Suprapubic skin (tissue), 4 donors: ENCODE results near the gene UNC5B. TPM values are rescaled to one million over a fixed set of nuclear protein-coding genes. Genes with fewer than 3 reads are reported as not detected.

Experiments
- DNase-seq, 2 donors: peaks; one replicate each; pipeline ENCODE4 v3.0.0-alpha.2; 2019; ENCODE audit warnings: low spot score in 2 of 2
- H3K27ac ChIP-seq: fragments of 200-600 bp; sonication (generic); one replicate; pipeline ENCODE4 v1.5.1; 2019
- H3K27me3 ChIP-seq: fragments of 200-600 bp; sonication (generic); one replicate; pipeline ENCODE4 v1.5.1; 2019
- H3K36me3 ChIP-seq: fragments of 200-600 bp; sonication (generic); one replicate; pipeline ENCODE4 v1.5.1; 2019
- H3K4me1 ChIP-seq: fragments of 200-600 bp; sonication (generic); one replicate; pipeline ENCODE4 v1.5.1; 2019
- H3K4me3 ChIP-seq: fragments of 200-600 bp; sonication (generic); one replicate; pipeline ENCODE4 v1.5.1; 2019; ENCODE audit warnings: mild to moderate bottlenecking
- H3K9me3 ChIP-seq: fragments of 200-600 bp; sonication (generic); one replicate; pipeline ENCODE4 v1.5.1; 2019
- CTCF ChIP-seq, 2 donors: fragments of 200-600 bp in 1 of 2; fragments of 450-650 bp in 1 of 2; sonication (generic) in 1 of 2; IDR thresholded peaks; one replicate each; pipeline ENCODE4 v1.5.1; 2016 to 2019; ENCODE audit warnings: antibody characterized with exemption in 2 of 2, mild to moderate bottlenecking in 1 of 2, moderate library complexity in 1 of 2
- EP300 ChIP-seq: sonication (generic); formaldehyde crosslinking; IDR thresholded peaks from one replicate; pipeline ENCODE4 v1.6.1; 2017; ENCODE audit warnings: antibody characterized with exemption
- POLR2A ChIP-seq, 2 donors: fragments of 450-650 bp; IDR thresholded peaks; one replicate each; pipeline ENCODE4 v1.6.1; 2017; ENCODE audit warnings: antibody characterized with exemption in 2 of 2, mild to moderate bottlenecking in 2 of 2, moderate library complexity in 2 of 2
- POLR2AphosphoS5 ChIP-seq, 3 donors: sonication (generic); formaldehyde crosslinking; IDR thresholded peaks; one replicate each; pipeline ENCODE4 v1.6.1; 2017; ENCODE audit warnings: antibody characterized with exemption in 3 of 3
- WGBS: methylation state at CpG from one replicate; pipeline ENCODE4 v1.1.5; 2018; 5-methylcytosine and 5-hydroxymethylcytosine counted together
- total RNA-seq, 4 donors: library from RNA; depleted of rRNA; stranded (reverse); fragments of >200 nt; gene quantifications; one replicate each; pipeline ENCODE4 v1.1.0, GENCODE V29; 2016

The UNC5B gene
- total RNA-seq, 4 donors from 2014 or later: 7.2 to 45.7 (median 14.7) TPM

- H3K4me1 ChIP-seq: no peaks in the 10 kb centered on the region
- DNase-seq: no peak
- no peaks in the 10 kb centered on the region for H3K9me3 ChIP-seq
- TF ChIP-seq CTCF (IDR thresholded peaks at IDR 0.05): no peak
- no peak for TF ChIP-seq EP300
- TF ChIP-seq POLR2A (IDR thresholded peaks at IDR 0.05): no peak
- TF ChIP-seq POLR2AphosphoS5 (IDR thresholded peaks at IDR 0.05): no peak
- peaks cover 11% of the 10 kb centered on the region for H3K27me3 ChIP-seq
- H3K4me3 ChIP-seq: no peak overlapping the region
- WGBS: 55% methylated on average over 4 of the region's 4 CpGs
- no peaks in the 10 kb centered on the region for H3K36me3 ChIP-seq
- no peak overlapping the region for H3K27ac ChIP-seq
These were observed 21.4 kb upstream of the UNC5B start for GRCh38 chr10:71191019-71191418.

GRCh38 chr10:71191551-71192076 lies 20.8 kb upstream of the UNC5B start:
- Histone ChIP-seq H3K36me3 (no peaks in the 10 kb centered on the region), H3K27ac (no peak overlapping the region), H3K27me3 (peaks cover 8% of the 10 kb centered on the region), H3K4me3 (no peak overlapping the region), H3K9me3 (no peaks in the 10 kb centered on the region), H3K4me1 (no peaks in the 10 kb centered on the region)
- TF ChIP-seq POLR2AphosphoS5 (IDR thresholded peaks at IDR 0.05) (no peak), EP300 (no peak), POLR2A (IDR thresholded peaks at IDR 0.05) (no peak), CTCF (IDR thresholded peaks at IDR 0.05) (no peak)
- WGBS: 49% methylated on average over 13 of the region's 13 CpGs
- DNase-seq: no peak

- 100% methylated on average over 3 of the region's 3 CpGs for WGBS
- H3K27ac ChIP-seq: no peak overlapping the region
- no peaks in the 10 kb centered on the region for H3K36me3 ChIP-seq
- peaks cover 5% of the 10 kb centered on the region for H3K9me3 ChIP-seq
- peaks cover 3% of the 10 kb centered on the region for H3K27me3 ChIP-seq
- no peak overlapping the region for H3K4me3 ChIP-seq
- no peaks in the 10 kb centered on the region for H3K4me1 ChIP-seq
- peak in 1 of 2 donors; percentile 28 for DNase-seq
- TF ChIP-seq POLR2A (IDR thresholded peaks at IDR 0.05): no peak
- no peak for TF ChIP-seq CTCF (IDR thresholded peaks at IDR 0.05)
- no peak for TF ChIP-seq EP300
- no peak for TF ChIP-seq POLR2AphosphoS5 (IDR thresholded peaks at IDR 0.05)
These were observed 18.9 kb upstream of the UNC5B start for GRCh38 chr10:71193516-71193915.

- Histone ChIP-seq H3K36me3 (no peaks in the 10 kb centered on the region), H3K27ac (no peak overlapping the region), H3K4me3 (no peak overlapping the region), H3K4me1 (no peaks in the 10 kb centered on the region), H3K27me3 (no peaks in the 10 kb centered on the region), H3K9me3 (peaks cover 5% of the 10 kb centered on the region)
- TF ChIP-seq POLR2AphosphoS5 (IDR thresholded peaks at IDR 0.05) (no peak), POLR2A (IDR thresholded peaks at IDR 0.05) (no peak), EP300 (no peak), CTCF (IDR thresholded peaks at IDR 0.05) (no peak)
- DNase-seq: no peak
These were observed 14.4 kb upstream of the UNC5B start for GRCh38 chr10:71197955-71198354.

GRCh38 chr10:71201849-71202248 lies 10.5 kb upstream of the UNC5B start:
- peaks cover 10% of the 10 kb centered on the region for H3K27me3 ChIP-seq
- H3K36me3 ChIP-seq: no peaks in the 10 kb centered on the region
- no peaks in the 10 kb centered on the region for H3K4me1 ChIP-seq
- H3K9me3 ChIP-seq: peaks cover 5% of the 10 kb centered on the region
- 4% methylated on average over 1 of the region's 1 CpG for WGBS
- no peak overlapping the region for H3K4me3 ChIP-seq
- TF ChIP-seq EP300 (no peak), POLR2A (IDR thresholded peaks at IDR 0.05) (no peak), POLR2AphosphoS5 (IDR thresholded peaks at IDR 0.05) (no peak)
- no peak for DNase-seq
- no peak overlapping the region for H3K27ac ChIP-seq

- no peaks in the 10 kb centered on the region for H3K36me3 ChIP-seq
- no peaks in the 10 kb centered on the region for H3K4me1 ChIP-seq
- DNase-seq: no peak
- no peak overlapping the region for H3K27ac ChIP-seq
- WGBS: 100% methylated on average over 1 of the region's 1 CpG
- peaks cover 5% of the 10 kb centered on the region for H3K9me3 ChIP-seq
- TF ChIP-seq POLR2AphosphoS5 (IDR thresholded peaks at IDR 0.05): no peak
- TF ChIP-seq CTCF (IDR thresholded peaks at IDR 0.05): no peak
- TF ChIP-seq POLR2A (IDR thresholded peaks at IDR 0.05): no peak
- no peak for TF ChIP-seq EP300
- H3K27me3 ChIP-seq: peaks cover 15% of the 10 kb centered on the region
- H3K4me3 ChIP-seq: no peak overlapping the region
These were observed 10.1 kb upstream of the UNC5B start for GRCh38 chr10:71202314-71202713.
